ENCODE data around the gene SLC6A1.
A peak's percentile ranks its signal among the peaks of the same experiment; 100 is the strongest.
"Not testable (repeated sequence)": the region's sequence is repeated elsewhere in the genome, so short reads cannot be mapped to it uniquely, and the experiment has no call there.

The SLC6A1 gene

DNA sequence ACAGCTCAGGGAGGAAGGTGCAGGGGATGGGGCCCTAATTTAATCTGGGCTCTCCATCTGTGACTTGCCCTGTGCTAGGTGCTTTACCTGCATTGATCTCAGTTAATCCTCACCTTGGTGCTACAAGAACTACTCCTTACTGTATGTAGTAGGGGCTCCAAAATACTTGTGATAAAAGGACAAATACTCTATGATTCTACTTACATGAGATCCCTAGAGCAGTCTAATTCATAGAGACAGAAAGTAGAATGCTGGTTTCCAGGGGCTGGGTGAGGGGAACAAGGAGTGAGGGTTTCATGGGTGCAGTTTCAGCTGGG lies 67.2 kb downstream of the SLC6A1 start:
- DNase-seq (ENCODE audit: low read depth) = no peak

DNA sequence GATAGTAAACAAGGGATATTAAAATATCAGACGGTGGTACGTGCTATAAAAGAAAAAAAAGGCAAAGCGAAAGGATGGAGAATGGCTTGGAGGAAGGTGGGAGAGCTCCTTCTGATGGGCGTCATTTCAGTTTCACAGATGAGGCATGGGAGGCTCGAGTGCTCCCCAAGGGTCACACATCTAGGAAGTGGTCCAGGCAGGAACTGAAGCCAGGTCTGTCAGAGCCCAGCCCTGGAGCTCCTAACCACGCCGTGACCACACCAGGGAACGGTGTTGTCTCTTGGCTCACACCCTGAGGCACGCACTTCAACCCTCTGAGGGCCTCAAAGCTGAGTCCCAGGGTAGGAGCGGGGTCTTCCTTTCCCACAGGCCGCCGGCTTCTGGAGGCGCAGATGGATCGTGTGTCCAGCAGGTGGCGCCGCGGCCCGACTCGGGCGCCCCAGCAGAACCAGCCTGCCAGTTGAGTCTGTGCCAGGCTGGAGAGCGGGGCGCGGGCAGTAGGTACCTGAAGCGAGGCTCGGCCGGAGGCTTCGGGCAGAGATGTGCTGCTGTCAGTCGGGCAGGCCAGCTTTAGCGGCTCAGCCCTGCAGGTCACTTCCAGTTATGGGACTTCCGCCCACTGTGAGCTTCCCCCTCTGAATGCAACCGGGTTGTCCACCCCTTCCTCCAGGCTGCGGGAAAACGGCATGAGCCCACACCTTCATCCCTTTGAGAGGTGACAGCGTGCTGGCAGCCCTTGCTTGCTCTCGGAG lies 68.1 kb downstream of the SLC6A1 start:
- DNase-seq (ENCODE audit: low read depth) = peak; percentile 18

DNA sequence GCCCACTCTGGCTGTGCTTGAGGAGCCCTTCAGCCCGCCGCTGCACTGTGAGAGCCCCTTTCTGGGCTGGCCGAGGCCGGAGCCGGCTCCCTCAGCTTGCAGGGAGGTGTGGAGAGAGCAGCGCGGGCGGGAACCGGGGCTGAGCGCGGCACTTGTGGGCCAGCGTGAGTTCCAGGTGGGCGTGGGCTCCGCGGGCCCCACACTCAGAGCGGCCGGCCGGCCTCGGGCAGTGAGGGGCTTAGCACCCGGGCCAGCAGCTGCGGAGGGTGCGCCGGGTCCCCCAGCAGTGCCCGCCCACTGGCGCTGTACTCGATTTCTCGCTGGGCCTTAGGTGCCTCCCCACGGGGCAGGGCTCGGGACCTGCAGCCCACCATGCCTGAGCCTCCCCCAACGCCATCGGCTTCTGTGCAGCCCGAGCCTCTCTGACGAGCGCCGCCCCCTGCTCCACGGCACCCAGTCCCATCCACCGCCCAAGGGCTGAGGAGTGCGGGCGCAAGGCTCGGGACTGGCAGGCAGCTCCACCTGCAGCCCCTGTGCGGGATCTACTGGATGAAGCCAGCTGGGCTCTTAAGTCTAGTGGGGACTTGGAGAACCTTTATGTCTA lies 68.8 kb downstream of the SLC6A1 start:
- DNase-seq (ENCODE audit: low read depth) = not testable (repeated sequence)

DNA sequence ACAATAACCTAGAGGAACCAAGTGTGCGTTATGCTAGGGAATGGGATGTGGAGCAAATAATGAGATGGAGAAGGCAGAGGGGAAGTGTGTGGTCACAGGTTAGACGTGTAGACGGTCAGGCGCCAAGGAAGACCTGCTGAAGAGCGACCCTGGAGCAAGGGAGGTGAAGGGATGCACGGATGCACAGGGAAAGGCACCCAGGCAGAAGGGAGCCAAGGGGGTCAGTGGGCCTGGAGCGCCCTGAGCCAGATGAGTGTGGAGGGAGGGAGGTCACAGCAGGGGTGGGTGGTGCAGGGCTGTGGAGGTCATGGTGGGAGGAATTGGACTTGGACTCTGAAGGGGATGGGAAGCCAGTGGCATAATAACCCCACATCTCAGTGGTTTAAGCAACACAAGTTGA lies 70.2 kb downstream of the SLC6A1 start:
- no peak for DNase-seq (ENCODE audit: low read depth)

DNA sequence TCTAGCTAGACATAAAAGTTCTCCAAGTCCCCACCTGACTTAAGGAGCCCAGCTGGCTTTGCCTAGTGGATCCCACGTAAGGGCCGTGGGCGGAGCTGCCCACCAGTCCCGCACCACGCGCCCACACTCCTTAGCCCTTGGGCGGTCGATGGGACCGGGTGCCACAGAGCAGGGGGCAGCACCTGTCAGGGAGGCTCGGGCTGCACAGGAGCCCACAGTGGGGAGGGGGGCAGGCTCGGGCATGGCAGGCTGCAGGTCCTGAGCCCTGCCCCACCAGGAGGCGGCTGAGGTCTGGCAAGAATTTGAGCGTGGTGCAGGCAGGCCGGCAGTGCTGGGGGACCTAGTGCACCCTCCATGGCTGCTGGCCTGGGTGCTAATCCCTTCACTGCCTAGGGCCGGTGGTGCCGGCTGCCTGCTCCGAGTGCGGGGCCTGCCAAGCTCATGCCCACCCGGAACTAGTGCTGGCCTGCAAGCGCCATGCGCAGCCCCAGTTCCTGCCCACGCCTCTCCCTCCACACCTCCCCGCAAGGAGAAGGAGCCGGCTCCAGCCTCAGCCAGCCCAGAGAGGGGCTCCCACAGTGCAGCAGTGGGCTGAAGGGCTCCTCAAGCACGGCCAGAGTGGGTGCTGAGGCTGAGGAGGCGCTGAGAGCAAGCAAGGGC lies 78.7 kb downstream of the SLC6A1 start:
- DNase-seq (ENCODE audit: low read depth) = no peak

DNA sequence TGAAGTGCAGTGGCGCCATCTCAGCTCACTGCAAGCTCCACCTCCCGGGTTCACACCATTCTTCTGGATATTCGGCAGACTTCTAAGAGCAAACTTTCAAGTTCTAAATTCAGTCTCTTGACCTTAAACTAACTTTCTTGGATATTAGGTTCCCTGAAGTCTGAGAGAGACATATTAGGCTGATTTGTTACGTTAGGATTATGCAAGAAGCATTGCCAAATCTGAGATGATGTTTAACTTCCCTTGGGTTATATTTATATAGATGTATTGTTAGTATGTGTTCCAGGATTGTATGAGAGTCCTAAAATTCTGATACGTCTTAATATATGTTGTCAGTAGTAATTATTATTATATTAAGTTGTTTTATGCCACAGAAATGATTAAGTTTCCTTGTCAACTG lies 80.1 kb downstream of the SLC6A1 start:
- DNase-seq (ENCODE audit: low read depth) = no peak

DNA sequence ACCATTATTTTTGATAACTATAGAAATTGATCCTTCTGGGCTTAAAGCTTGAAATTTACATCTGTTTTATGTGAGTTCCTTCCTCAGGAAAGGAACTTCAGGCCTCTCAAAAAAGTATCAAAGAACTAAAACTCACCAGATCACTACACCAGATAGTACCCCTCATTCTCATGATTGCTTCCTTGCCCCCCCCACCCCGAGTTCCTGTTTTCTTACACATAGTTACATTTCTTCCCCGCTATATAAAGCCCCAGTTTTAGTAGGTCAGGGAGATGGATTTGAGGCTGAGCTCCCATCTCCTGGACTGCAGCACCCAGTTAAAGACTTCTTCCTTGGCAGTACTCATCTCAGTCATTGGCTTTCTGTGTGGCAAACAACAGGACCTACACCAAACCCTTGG lies 81.5 kb downstream of the SLC6A1 start:
- DNase-seq (ENCODE audit: low read depth) = no peak

DNA sequence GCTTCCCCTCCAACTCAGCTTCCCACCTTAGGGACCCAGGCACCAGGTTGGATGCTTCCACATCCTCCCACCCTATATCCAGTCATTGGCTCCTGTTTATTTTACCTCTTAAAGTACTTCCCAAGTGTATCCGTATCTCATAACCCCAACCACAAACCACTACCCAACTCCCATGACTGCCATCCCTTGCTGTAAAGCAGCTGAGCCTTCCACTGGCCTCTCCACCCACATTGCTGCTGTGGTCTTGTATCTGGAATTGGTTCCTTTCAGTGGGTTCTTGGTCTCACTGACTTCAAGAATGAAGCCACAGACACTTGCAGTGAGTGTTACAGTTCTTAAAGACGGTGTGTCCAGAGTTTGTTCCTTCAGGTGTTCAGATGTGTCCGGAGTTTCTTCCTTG lies 81.9 kb downstream of the SLC6A1 start:
- no peak for DNase-seq (ENCODE audit: low read depth)

DNA sequence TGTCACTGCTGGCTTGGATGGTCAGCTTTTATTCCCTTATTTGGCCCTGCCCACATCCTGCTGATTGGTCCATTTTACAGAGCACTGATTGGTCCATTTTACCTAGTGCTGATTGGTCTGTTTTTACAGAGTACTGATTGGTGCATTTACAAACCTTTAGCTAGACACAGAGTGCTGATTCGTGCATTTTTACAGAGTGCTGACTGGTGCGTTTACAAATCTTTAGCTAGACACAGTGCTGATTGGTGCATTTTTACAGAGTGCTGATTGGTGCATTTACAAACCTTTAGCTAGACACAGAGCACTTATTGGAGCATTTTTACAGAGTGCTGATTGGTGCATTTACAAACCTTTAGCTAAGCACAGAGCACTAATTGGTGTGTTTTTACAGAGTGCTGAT lies 82.6 kb downstream of the SLC6A1 start:
- DNase-seq (ENCODE audit: low read depth) = not testable (repeated sequence)

DNA sequence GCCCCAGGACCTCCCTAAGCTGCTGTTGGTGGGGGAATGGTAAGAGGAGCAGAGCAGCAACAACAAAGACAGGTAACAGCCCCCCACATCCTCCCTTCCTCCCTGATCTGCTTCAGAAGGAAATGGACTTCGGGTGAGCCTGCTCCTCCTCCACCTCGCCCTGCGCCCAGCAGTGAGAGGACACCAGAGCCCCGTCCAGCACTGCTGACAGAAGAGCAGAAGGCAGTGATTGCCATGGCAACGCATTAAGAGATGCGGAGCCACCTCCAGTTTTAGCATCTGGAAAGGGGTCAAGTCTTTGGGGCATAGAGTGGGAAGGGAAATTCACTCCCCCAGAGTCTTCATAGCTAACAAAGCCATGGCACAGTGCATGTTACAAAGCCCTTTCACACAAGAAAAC lies 84.2 kb downstream of the SLC6A1 start:
- no peak for DNase-seq (ENCODE audit: low read depth)

DNA sequence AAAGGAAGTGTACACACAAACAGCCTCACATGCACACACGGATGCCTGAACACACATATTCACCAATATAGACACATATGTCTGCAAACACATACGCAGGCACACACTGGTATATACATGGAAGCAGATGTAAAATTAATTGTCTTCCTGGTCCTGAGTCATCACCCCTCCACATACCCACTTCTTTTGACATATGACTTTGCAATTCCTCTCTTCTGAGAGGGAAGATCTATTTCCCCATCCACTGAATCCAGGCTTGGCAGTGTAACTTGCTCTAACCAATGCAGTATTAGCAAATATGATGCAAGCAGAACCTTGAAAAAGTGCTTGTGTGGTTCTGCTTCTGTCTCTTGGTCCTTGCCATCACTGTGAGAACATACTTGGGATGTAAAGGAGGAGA lies 84.9 kb downstream of the SLC6A1 start:
- DNase-seq (ENCODE audit: low read depth) = no peak

DNA sequence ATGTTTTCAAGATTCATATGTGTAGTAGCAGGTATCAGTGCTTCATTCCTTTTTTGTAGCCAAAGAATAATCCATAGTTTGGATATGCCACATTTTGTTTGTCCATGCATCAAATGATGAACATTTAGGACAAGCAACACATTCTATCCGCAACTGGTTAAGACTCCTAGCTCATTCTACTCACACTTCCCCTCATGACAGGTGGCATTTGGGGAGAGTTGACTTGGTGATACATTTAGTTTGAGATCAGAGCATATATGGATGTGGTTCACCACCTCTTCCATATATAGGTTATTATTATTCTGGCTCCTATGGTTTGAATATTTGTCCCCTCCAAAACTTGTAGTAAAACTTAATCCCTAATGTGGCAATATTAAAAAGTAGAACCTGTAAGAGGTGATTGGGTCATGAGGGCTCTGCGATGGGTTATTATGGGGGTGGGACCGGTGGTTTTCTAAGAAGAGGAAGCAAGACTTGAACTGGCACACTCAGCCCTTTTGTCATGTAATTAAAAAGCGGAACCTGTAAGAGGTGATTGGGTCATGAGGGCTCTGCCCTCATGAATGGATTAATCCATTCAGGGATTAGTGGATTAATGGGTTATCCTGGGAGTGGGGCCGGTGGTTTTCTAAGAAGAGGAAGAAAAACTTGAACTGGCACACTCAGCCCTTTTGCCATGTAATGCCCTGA lies 86.4 kb downstream of the SLC6A1 start:
- no peak for DNase-seq (ENCODE audit: low read depth)

DNA sequence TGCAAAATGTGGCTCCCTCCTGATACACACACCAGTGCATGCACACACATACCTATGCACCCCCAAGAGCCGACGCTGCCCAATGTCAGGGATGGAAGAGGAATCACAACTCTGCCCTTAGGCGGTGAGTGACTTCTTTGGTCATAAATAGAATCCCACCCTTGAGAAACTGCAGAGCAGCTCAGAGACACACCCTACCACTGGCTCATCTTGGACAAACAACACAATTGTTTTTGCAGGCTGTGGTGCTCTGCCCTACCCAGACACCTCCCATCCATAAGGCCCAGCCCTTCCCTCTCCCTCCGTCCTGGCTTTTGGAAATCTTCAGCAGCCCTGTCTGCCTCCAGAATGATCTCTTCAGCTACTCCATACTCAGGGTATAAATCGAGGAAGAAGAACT lies 87.9 kb downstream of the SLC6A1 start:
- DNase-seq (ENCODE audit: low read depth) = no peak

DNA sequence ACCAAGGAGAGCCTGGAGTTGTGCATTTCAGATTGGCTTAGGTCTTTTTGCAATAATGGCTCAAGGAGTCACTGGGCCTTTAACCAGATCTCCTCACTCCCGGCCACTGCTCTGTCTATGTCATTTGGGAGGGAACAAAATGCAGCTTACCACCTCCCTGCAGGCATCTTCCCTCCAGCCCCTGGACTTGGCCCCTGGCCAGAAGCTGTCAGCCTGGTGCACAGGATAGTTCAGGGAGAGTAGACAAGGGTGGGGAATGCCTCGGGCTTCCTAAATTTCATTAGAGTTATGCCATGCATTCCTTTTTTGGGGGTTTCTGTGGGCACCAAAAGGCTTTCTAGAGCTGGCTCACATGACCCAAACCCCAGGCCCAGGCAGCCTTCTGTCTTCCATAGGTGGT lies 91.5 kb downstream of the SLC6A1 start:
- no peak for DNase-seq (ENCODE audit: low read depth)

DNA sequence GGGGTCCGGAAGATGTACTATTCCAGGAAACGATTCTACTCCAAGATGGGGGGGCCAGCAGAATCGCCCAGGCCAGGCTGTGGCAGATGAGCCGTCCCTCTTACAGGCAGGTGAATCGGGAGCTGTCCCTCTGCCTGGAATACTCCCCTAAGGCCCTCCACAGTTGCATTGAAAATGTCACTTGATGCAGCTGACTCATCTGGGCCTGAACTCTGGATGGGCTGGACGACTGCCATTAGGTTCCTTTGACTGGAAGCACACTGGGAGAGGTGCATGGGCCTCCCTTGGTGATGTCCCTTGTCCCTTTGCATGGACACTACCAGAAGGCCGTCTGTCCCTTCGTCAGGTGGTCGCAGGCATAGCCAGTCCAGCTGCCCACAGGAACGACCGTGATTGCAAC lies 92.1 kb downstream of the SLC6A1 start:
- no peak for DNase-seq (ENCODE audit: low read depth)

DNA sequence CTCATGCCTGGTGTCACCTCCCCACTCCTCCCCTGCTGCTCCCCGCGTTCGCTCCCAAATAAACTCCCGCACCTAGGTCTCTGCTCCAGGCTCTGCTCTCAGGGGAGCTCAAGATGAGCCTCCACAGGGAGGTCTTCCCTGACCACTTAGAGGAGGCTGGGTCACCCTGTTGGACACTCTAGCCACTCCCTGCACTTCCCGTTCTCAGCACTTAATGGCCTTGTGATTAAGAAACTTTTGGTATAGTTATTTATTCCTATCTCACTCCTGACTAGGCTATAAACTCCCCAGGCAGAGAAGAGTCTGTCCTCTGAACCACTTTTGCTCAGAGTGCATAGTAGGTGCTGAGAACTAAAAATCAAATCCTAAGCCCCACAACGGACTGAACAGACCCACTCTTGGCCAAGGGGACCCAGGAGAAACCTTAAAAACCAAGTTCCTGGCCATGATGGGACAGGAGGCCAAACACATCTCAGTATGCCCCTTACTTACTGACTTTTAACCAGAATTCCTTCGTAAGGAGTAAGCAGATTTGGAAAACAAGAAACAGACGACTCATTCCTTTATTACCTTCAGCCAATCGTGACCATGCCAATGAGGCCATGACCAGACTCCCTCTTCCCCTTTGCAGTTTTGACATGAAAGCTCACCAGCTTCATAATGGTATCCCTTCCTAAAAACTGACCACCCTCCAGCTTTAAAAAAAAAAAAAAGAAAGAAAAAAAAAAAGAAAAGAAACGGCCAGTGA lies 92.7 kb downstream of the SLC6A1 start:
- DNase-seq (ENCODE audit: low read depth) = no peak

DNA sequence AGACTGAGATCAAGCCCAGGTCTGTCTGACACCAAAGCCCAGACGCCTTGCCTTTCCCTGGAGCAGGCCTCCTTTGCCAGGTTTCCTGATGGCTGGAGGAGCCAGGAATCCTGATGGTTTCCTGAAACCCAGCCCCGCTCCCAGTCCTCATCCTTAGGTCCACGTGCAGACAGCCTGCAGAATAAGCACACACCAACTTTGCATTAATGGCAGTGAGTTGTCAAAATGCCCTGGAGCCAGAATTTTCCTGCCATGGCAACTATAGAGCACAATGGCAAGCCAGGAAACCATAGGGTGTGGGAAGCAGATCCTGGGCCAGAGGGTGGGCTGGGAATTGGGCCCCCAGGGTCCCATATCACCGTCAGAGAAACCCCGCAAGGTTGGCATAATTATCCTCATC lies 94.3 kb downstream of the SLC6A1 start:
- DNase-seq (ENCODE audit: low read depth) = no peak

DNA sequence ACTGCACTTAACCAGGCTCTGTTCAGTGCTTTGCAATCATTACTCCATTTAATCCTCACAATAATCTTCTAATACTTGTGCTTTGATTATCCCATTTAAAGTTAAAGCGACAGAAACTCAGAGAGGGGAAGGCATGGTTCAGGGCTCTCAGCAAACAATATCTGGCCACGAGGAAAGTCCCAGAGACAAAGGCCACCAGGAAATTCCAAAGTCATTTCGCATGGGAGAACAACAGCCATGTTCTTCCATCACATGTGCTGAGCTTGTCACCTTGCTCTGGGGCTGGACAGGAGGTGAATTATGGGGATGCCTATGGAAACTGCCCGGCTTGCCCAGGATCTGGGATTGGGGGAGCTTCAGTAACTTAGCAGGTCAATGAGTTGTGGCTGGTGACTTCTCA lies 95.5 kb downstream of the SLC6A1 start:
- no peak for DNase-seq (ENCODE audit: low read depth)

DNA sequence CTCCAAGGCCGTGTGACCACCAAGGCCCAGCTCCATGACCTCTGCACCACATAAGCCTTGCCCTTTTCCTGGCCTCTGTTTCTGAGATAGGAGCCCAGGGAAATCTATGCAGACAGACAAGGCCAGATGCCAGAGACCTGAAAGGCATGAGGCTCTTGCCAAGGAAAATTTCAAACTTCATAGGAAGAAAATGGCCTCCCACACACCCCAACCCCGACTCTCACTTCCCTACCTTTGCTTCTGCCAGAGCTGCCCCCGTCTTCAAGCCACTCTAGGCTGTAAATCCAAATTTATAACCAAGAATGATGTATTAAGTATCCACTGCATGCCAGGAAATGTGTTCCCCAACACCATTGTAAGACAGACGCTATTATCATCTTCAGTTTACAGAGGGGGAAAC lies 96.3 kb downstream of the SLC6A1 start:
- DNase-seq (ENCODE audit: low read depth) = no peak

All from CMK (cell line).